ENCODE measurements around the gene GAL3ST2. TPM values are rescaled to one million over a fixed set of nuclear protein-coding genes. Genes with fewer than 3 reads are reported as not detected.
"Not testable (repeated sequence)": the region's sequence is repeated elsewhere in the genome, so short reads cannot be mapped to it uniquely, and the experiment has no call there.

Gene GAL3ST2
- total RNA-seq, 4 donors from 2014 or later: 2.7 TPM; not detected in 3

- H3K27me3 ChIP-seq: peaks cover 0 to 44% (median 15%) of the 10 kb centered on the region in 4 donors
- H3K36me3 ChIP-seq: no peaks in the 10 kb centered on the region
- TF ChIP-seq POLR2AphosphoS5 (IDR thresholded peaks at IDR 0.05) (no peak), EP300 (IDR thresholded peaks at IDR 0.05) (no peak), POLR2A (IDR thresholded peaks at IDR 0.05; ENCODE audit: low read depth) (no peak), CTCF (IDR thresholded peaks at IDR 0.05) (no peak)
- DNase-seq (ENCODE audit: extremely low spot score): no peak
- 62% methylated on average over 22 of the region's 32 CpGs for WGBS
- intact Hi-C loops (cut with DNase I): no loop called here
- peaks cover 16 to 24% (median 19%) of the 10 kb centered on the region in 4 donors for H3K4me1 ChIP-seq
- H3K9me3 ChIP-seq: no peaks in the 10 kb centered on the region
- H3K4me3 ChIP-seq: peak overlapping the region; percentile 46 to 62 (median 51)
- no peak overlapping the region for H3K27ac ChIP-seq (replicated peaks in 1 of 4)
These were observed 26.0 kb downstream of the GAL3ST2 start for GRCh38 chr2:241802421-241803318.

- Histone ChIP-seq H3K36me3 (no peaks in the 10 kb centered on the region), H3K27ac (replicated peaks in 1 of 4) (no peak overlapping the region), H3K4me1 (peaks cover 16 to 24% (median 19%) of the 10 kb centered on the region in 4 donors), H3K9me3 (no peaks in the 10 kb centered on the region), H3K27me3 (peaks cover 0 to 40% (median 15%) of the 10 kb centered on the region in 4 donors), H3K4me3 (peak overlapping the region; percentile 46 to 62 (median 51))
- TF ChIP-seq POLR2AphosphoS5 (IDR thresholded peaks at IDR 0.05): no peak
- no peak for TF ChIP-seq EP300 (IDR thresholded peaks at IDR 0.05)
- TF ChIP-seq CTCF (IDR thresholded peaks at IDR 0.05): no peak
- TF ChIP-seq POLR2A (IDR thresholded peaks at IDR 0.05; ENCODE audit: low read depth): no peak
- DNase-seq (ENCODE audit: extremely low spot score): peak; percentile 82
- intact Hi-C loops (cut with DNase I): no loop called here
- WGBS: 10% methylated on average over 23 of the region's 109 CpGs
These were observed 27.0 kb downstream of the GAL3ST2 start for GRCh38 chr2:241803387-241804325.

- TF ChIP-seq EP300 (IDR thresholded peaks at IDR 0.05) (no peak), CTCF (IDR thresholded peaks at IDR 0.05) (no peak), POLR2A (IDR thresholded peaks at IDR 0.05; ENCODE audit: low read depth) (no peak), POLR2AphosphoS5 (IDR thresholded peaks at IDR 0.05) (no peak)
- H3K4me1 ChIP-seq: peaks cover 16 to 24% (median 19%) of the 10 kb centered on the region in 4 donors
- H3K4me3 ChIP-seq: peak overlapping the region; percentile 46 to 62 (median 51)
- H3K9me3 ChIP-seq: no peaks in the 10 kb centered on the region
- WGBS: 12% methylated on average over 13 of the region's 35 CpGs
- H3K27me3 ChIP-seq: peaks cover 0 to 40% (median 15%) of the 10 kb centered on the region in 4 donors
- intact Hi-C loops (cut with DNase I): no loop called here
- H3K36me3 ChIP-seq: no peaks in the 10 kb centered on the region
- DNase-seq (ENCODE audit: extremely low spot score): peak; percentile 89
- no peak overlapping the region for H3K27ac ChIP-seq (replicated peaks in 1 of 4)
These were observed 28.0 kb downstream of the GAL3ST2 start for GRCh38 chr2:241804326-241805229.

GRCh38 chr2:241806217-241806616 lies 29.6 kb downstream of the GAL3ST2 start:
- Histone ChIP-seq H3K27me3 (peaks cover 0 to 39% (median 15%) of the 10 kb centered on the region in 4 donors), H3K4me1 (peaks cover 18 to 26% (median 23%) of the 10 kb centered on the region in 4 donors)
- H3K27ac ChIP-seq (replicated peaks in 1 of 4); intact Hi-C loops (cut with DNase I); DNase-seq (ENCODE audit: extremely low spot score); H3K36me3 ChIP-seq; H3K4me3 ChIP-seq; H3K9me3 ChIP-seq: not testable (repeated sequence)
- WGBS: no CpG with 5 or more reads among the region's 8 CpGs
